ENCODE measurements around the gene ZNF827. TPM values are rescaled to one million over a fixed set of nuclear protein-coding genes. Genes with fewer than 3 reads are reported as not detected.

ZNF827 gene
- total and polyA plus RNA-seq, 2 of the 8 experiments (the other 6 are each of a cell fraction or from before 2014, with no cell fraction given) = 25.3 to 26.2 TPM

GRCh38 chr4:145945431-145946155 is 7.0 kb upstream of the ZNF827 start:
- DNase-seq (ENCODE audit: low read depth in 1 of 2, low spot score in 2 of 2) = no peak
- Histone ChIP-seq H3K36me3 (ENCODE audit: control insufficient read depth in 2 of 4, insufficient read depth in 4 of 4, low read length in 3 of 4) (no peaks in the 10 kb centered on the region), H2BK5ac (ENCODE audit: low read depth, low read length) (no peak overlapping the region), H3K79me2 (ENCODE audit: control insufficient read depth in 1 of 2, insufficient read depth in 2 of 2, low read length in 2 of 2) (no peaks in the 10 kb centered on the region), H3K27me3 (replicated peaks in 1 of 4; ENCODE audit: control insufficient read depth in 3 of 4, extremely low read depth in 1 of 4, insufficient read depth in 3 of 4, low read length in 3 of 4) (no peaks in the 10 kb centered on the region), H3K18ac (ENCODE audit: extremely low read depth, low read length) (no peak overlapping the region), H2AK5ac (ENCODE audit: low read depth, low read length) (no peak overlapping the region), H3K23ac (ENCODE audit: insufficient read length) (no peak overlapping the region), H3K4me2 (ENCODE audit: insufficient read depth in 1 of 2, low read depth in 2 of 2, low read length in 2 of 2) (no peak overlapping the region), H2BK20ac (ENCODE audit: low read length) (no peak overlapping the region), H3K4me1 (replicated peaks in 1 of 4; ENCODE audit: control insufficient read depth in 3 of 4, insufficient read depth in 4 of 4, low read length in 3 of 4) (no peaks in the 10 kb centered on the region), H2AFZ (ENCODE audit: low read length) (no peak overlapping the region), H4K91ac (replicated peaks; ENCODE audit: insufficient read length, low read length) (no peak overlapping the region), H2BK12ac (ENCODE audit: low read depth, low read length) (no peak overlapping the region), H3K9me3 (ENCODE audit: insufficient read depth in 2 of 2, low read depth in 1 of 2, low read length in 1 of 2) (no peaks in the 10 kb centered on the region), H4K5ac (ENCODE audit: insufficient read length, low read depth, low read length) (no peak overlapping the region), H3K23me2 (ENCODE audit: low read depth, low read length) (no peaks in the 10 kb centered on the region), H3K27ac (ENCODE audit: low read depth, low read length) (no peak overlapping the region), H4K20me1 (replicated peaks in 1 of 2; ENCODE audit: control insufficient read depth in 1 of 2, insufficient read depth in 2 of 2, low read length in 2 of 2) (no peaks in the 10 kb centered on the region), H3K4ac (replicated peaks; ENCODE audit: insufficient read length, low read depth, low read length) (no peak overlapping the region), H3K14ac (ENCODE audit: insufficient read length) (no peak overlapping the region), H2BK120ac (replicated peaks; ENCODE audit: low read depth, low read length) (no peak overlapping the region), H3K4me3 (ENCODE audit: extremely low read depth in 1 of 4, insufficient read depth in 2 of 4, low read depth in 3 of 4, low read length in 4 of 4) (no peak overlapping the region), H3K9ac (replicated peaks in 1 of 4; ENCODE audit: extremely low read depth in 1 of 4, low read depth in 3 of 4, low read length in 3 of 4) (no peak overlapping the region), H4K8ac (ENCODE audit: extremely low read depth, insufficient read depth, low read length) (no peak overlapping the region), H3K79me1 (ENCODE audit: low read depth, low read length) (no peaks in the 10 kb centered on the region), H2BK15ac (ENCODE audit: low read length) (no peak overlapping the region), H3K56ac (replicated peaks; ENCODE audit: insufficient read length, low read depth, low read length) (no peak overlapping the region)
- TF ChIP-seq EGR1 (IDR thresholded peaks at IDR 0.05; ENCODE audit: borderline replicate concordance, low read depth, low read length) (no peak), GTF2F1 (IDR thresholded peaks at IDR 0.05; ENCODE audit: borderline replicate concordance, low read depth, low read length) (no peak), POLR2AphosphoS5 (IDR thresholded peaks at IDR 0.05; ENCODE audit: low read depth, low read length) (no peak), TCF12 (IDR thresholded peaks at IDR 0.05; ENCODE audit: low read depth, low read length) (no peak), SUZ12 (IDR thresholded peaks at IDR 0.05; ENCODE audit: low read length) (no peak), RXRA (IDR thresholded peaks at IDR 0.05; ENCODE audit: insufficient read depth, low read depth, low read length) (no peak), CREB1 (IDR thresholded peaks at IDR 0.05) (no peak), ZNF274 (IDR thresholded peaks at IDR 0.05; ENCODE audit: borderline replicate concordance, extremely low read depth, low read length) (no peak), HDAC2 (IDR thresholded peaks at IDR 0.05; ENCODE audit: borderline replicate concordance in 1 of 2, low read depth in 2 of 2, low read length in 2 of 2) (no peak), USF2 (IDR thresholded peaks at IDR 0.05; ENCODE audit: low read length) (no peak), ASH2L (IDR thresholded peaks at IDR 0.05; ENCODE audit: low read length) (no peak), POU5F1 (IDR thresholded peaks at IDR 0.05; ENCODE audit: low read depth, low read length) (no peak)
- WGBS, 2 experiments (ENCODE audit: extremely low coverage in 1 of 2, insufficient coverage in 1 of 2, insufficient read length in 1 of 2, insufficient replicate concordance in 2 of 2, low coverage in 1 of 2, low lambda C conversion rate in 2 of 2, missing lambda C conversion rate in 1 of 2) = 87% methylated on average over 2 of the region's 2 CpGs; no CpG with 5 or more reads in 1 of the 2 experiments
- ChIA-PET POLR2A (ENCODE audit: partially characterized antibody) (interaction anchor here (1.7 kb wide), 1 partner anchor 10 kb away, joined by 5 read pairs; no protein-coding TSS in a partner anchor), CTCF (ENCODE audit: partially characterized antibody) (interaction anchor here (0.6 to 2.0 kb wide), 3 partner anchors 10 to 169 kb away, joined by 4 to 6 read pairs (median 5); no protein-coding TSS in a partner anchor)
- FAIRE-seq = no peak

Data from H1 (cell line).